Kidney (tissue), 14 donors: ENCODE results near the gene KCNMB2. TPM values are rescaled to one million over a fixed set of nuclear protein-coding genes. Genes with fewer than 3 reads are reported as not detected.

Experiments used
- DNase-seq, 5 donors: peaks; one replicate each; pipeline ENCODE4 v3.0.0-alpha.2; 2013 to 2020
- FAIRE-seq: peaks from 2 replicates; lab custom pipeline; 2012; peaks lifted over from hg19 to GRCh38; lab: Jason Lieb, UNC
- H3K27ac ChIP-seq, 2 donors: one replicate each; pipeline ENCODE4 v1.7.0; 2013; ENCODE audit warnings: low read depth in 2 of 2, low read length in 2 of 2, inconsistent platforms in 1 of 2
- H3K27me3 ChIP-seq: one replicate; pipeline ENCODE4 v1.7.1; 2013; ENCODE audit warnings: low read length, inconsistent platforms; ENCODE audit not compliant: control insufficient read depth, insufficient read depth
- H3K36me3 ChIP-seq, 3 donors: one replicate each; pipeline versions ENCODE4 v1.7.0 to v1.7.1; 2013; ENCODE audit warnings: low read length in 3 of 3, control low read depth in 1 of 3, inconsistent platforms in 1 of 3; ENCODE audit not compliant: insufficient read depth in 3 of 3, control insufficient read depth in 2 of 3
- H3K4me1 ChIP-seq, 3 donors: one replicate each; pipeline versions ENCODE4 v1.7.0 to v1.7.1; 2013; ENCODE audit warnings: low read length in 3 of 3, inconsistent platforms in 1 of 3, low read depth in 1 of 3; ENCODE audit not compliant: control insufficient read depth in 2 of 3, insufficient read depth in 2 of 3
- H3K4me3 ChIP-seq, 3 donors: one replicate each; pipeline versions ENCODE4 v1.7.0 to v1.8.1; 2013; ENCODE audit warnings: low read length in 3 of 3, control low read depth in 1 of 3, inconsistent platforms in 1 of 3
- H3K9ac ChIP-seq, 3 donors: one replicate each; pipeline versions ENCODE4 v1.7.0 to v1.7.1; 2013; ENCODE audit warnings: low read length in 3 of 3, control low read depth in 1 of 3, inconsistent platforms in 1 of 3
- H3K9me3 ChIP-seq, 3 donors: one replicate each; pipeline versions ENCODE4 v1.7.0 to v1.7.1; 2013; ENCODE audit warnings: low read length in 3 of 3, control low read depth in 1 of 3, inconsistent platforms in 1 of 3; ENCODE audit not compliant: control insufficient read depth in 2 of 3, insufficient read depth in 1 of 3
- CTCF ChIP-seq: IDR thresholded peaks from 3 replicates; pipeline ENCODE4 v1.5.1; 2012; ENCODE audit warnings: mild to moderate bottlenecking, moderate library complexity, borderline replicate concordance; ENCODE audit not compliant: insufficient read depth; ENCODE audit errors: extremely low read depth
- intact Hi-C: fragments of 100-400 bp; cut with DNase I; formaldehyde crosslinking; loops from one replicate; pipeline ENCODE4 v1.11.1; 2022
- polyA plus RNA-seq: library from polyadenylated mRNA; stranded (reverse); fragments of 350-450 nt; fragmentation: Illumina TruSeq; extraction: RNeasy Lipid Tissue Mini Kit (QIAGEN cat#74804); gene quantifications from one replicate; pipeline ENCODE4 v1.2.3, GENCODE V29; 2014; ENCODE audit warnings: low read depth, low replicate concordance; ENCODE audit not compliant: insufficient read depth
- total RNA-seq: library from RNA; stranded (reverse); fragmentation: NEBNext Ultra II Directional; extraction: Animal tissue kit (Norgen Biotek cat#: 25700); gene quantifications from one replicate; pipeline ENCODE4 v1.2.1, GENCODE V29; 2021
- donor health status: control.
- donor health status: control.
- donor health status: control.
- donor health status: control.
- donor health status: control.
- donor health status: DM: yes; HTN: yes; CAD: no.
- donor health status: Normal renal cell carcinoma (clear cell type).

The KCNMB2 gene
- total and polyA plus RNA-seq, 2 donors from 2014 or later = 2.1 to 4.4 TPM

- no peaks in the 10 kb centered on the region for H3K9me3 ChIP-seq
- H3K27ac ChIP-seq = no peak overlapping the region
- TF ChIP-seq CTCF = no peak
- no peak overlapping the region for H3K4me3 ChIP-seq
- no peaks in the 10 kb centered on the region for H3K36me3 ChIP-seq
- intact Hi-C loops = no loop called here
- H3K4me1 ChIP-seq = peaks cover 0 to 12% (median 0%) of the 10 kb centered on the region in 3 donors
- no peak for FAIRE-seq
- H3K27me3 ChIP-seq = no peaks in the 10 kb centered on the region
- DNase-seq = peak in 1 of 5 donors; percentile 6
- H3K9ac ChIP-seq = no peak overlapping the region
Observed at GRCh38 chr3:178631950-178632349, 95.7 kb downstream of the KCNMB2 start.

GRCh38 chr3:178634975-178635374 lies 98.7 kb downstream of the KCNMB2 start:
- Histone ChIP-seq H3K9me3 (no peaks in the 10 kb centered on the region), H3K4me3 (no peak overlapping the region), H3K27me3 (no peaks in the 10 kb centered on the region), H3K36me3 (no peaks in the 10 kb centered on the region), H3K27ac (no peak overlapping the region), H3K4me1 (peaks cover 0 to 12% (median 0%) of the 10 kb centered on the region in 3 donors), H3K9ac (no peak overlapping the region)
- intact Hi-C loops = no loop called here
- DNase-seq (no peak), FAIRE-seq (no peak)
- no peak for TF ChIP-seq CTCF

GRCh38 chr3:178637802-178638201 lies 101.6 kb downstream of the KCNMB2 start:
- Histone ChIP-seq H3K4me3 (no peak overlapping the region), H3K9me3 (no peaks in the 10 kb centered on the region), H3K27ac (no peak overlapping the region), H3K9ac (no peak overlapping the region), H3K36me3 (no peaks in the 10 kb centered on the region), H3K27me3 (no peaks in the 10 kb centered on the region), H3K4me1 (no peaks in the 10 kb centered on the region)
- intact Hi-C loops = no loop called here
- no peak for TF ChIP-seq CTCF
- DNase-seq = no peak
- FAIRE-seq = no peak

GRCh38 chr3:178645503-178645902 lies 109.3 kb downstream of the KCNMB2 start:
- intact Hi-C loops = no loop called here
- Histone ChIP-seq H3K9me3 (no peaks in the 10 kb centered on the region), H3K36me3 (no peaks in the 10 kb centered on the region), H3K4me1 (no peaks in the 10 kb centered on the region), H3K9ac (no peak overlapping the region), H3K4me3 (no peak overlapping the region), H3K27ac (no peak overlapping the region), H3K27me3 (no peaks in the 10 kb centered on the region)
- DNase-seq = no peak
- FAIRE-seq = no peak
- no peak for TF ChIP-seq CTCF
